GM19240 (cell line): ENCODE measurements around the gene HEY2.
"Not testable (repeated sequence)": the region's sequence is repeated elsewhere in the genome, so short reads cannot be mapped to it uniquely, and the experiment has no call there.

Source experiments
- DNase-seq: peaks from one replicate; pipeline ENCODE4 v3.0.0; 2011; ENCODE audit warnings: low spot score; ENCODE audit not compliant: insufficient read length

The HEY2 gene

GRCh38 chr6:125749173-125749864, at the start of gene HEY2:
Gene HEY2 (plus strand): TSS chr6:125749632. CDS start chr6:125749777, 145 bp downstream.
- peak; percentile 75 for DNase-seq

- no peak for DNase-seq
Observed at GRCh38 chr6:125700581-125701353, 48.7 kb upstream of the HEY2 start.

GRCh38 chr6:125701354-125701668, 48.1 kb upstream of the HEY2 start:
- DNase-seq, result no peak

- not testable (repeated sequence) for DNase-seq
Observed at GRCh38 chr6:125703882-125704281, 45.5 kb upstream of the HEY2 start.

GRCh38 chr6:125707615-125708243, 41.7 kb upstream of the HEY2 start:
- no peak for DNase-seq

- DNase-seq, result no peak
Observed at GRCh38 chr6:125711013-125711675, 38.3 kb upstream of the HEY2 start.

GRCh38 chr6:125714441-125715090, 34.9 kb upstream of the HEY2 start:
- no peak for DNase-seq

GRCh38 chr6:125717120-125717731, 32.2 kb upstream of the HEY2 start:
- no peak for DNase-seq

- no peak for DNase-seq
Observed at GRCh38 chr6:125718109-125718508, 31.3 kb upstream of the HEY2 start.

GRCh38 chr6:125722886-125723285, 26.5 kb upstream of the HEY2 start:
- no peak for DNase-seq

- DNase-seq, result no peak
Observed at GRCh38 chr6:125727216-125727615, 22.2 kb upstream of the HEY2 start.

GRCh38 chr6:125728739-125729138, 20.7 kb upstream of the HEY2 start:
- DNase-seq, result no peak

GRCh38 chr6:125729983-125730382, 19.4 kb upstream of the HEY2 start:
- no peak for DNase-seq

GRCh38 chr6:125732398-125732797, 17.0 kb upstream of the HEY2 start:
- DNase-seq, result no peak

GRCh38 chr6:125733516-125734300, 15.7 kb upstream of the HEY2 start:
- DNase-seq, result no peak

GRCh38 chr6:125738276-125738675, 11.2 kb upstream of the HEY2 start:
- no peak for DNase-seq

GRCh38 chr6:125739364-125739763, 10.1 kb upstream of the HEY2 start:
- no peak for DNase-seq

GRCh38 chr6:125741336-125741735, 8.1 kb upstream of the HEY2 start:
- no peak for DNase-seq

GRCh38 chr6:125742024-125742423, 7.4 kb upstream of the HEY2 start:
- no peak for DNase-seq

- DNase-seq, result no peak
Observed at GRCh38 chr6:125742464-125743120, 6.8 kb upstream of the HEY2 start.
